Bronchial epithelial cell (primary cell): ENCODE data around the gene KLHL35. TPM values are rescaled to one million over a fixed set of nuclear protein-coding genes. Genes with fewer than 3 reads are reported as not detected.

Experiments used
- DNase-seq: peaks from one replicate; pipeline ENCODE4 v3.0.0-alpha.2; 2010; ENCODE audit warnings: low read depth
- FAIRE-seq: peaks from 2 replicates; lab custom pipeline; 2011; peaks lifted over from hg19 to GRCh38; lab: Jason Lieb, UNC
- H3K27me3 ChIP-seq: 2 replicates; pipeline ENCODE4 v1.5.1; 2011; ENCODE audit warnings: low read length; ENCODE audit not compliant: control insufficient read depth, insufficient read depth
- H3K36me3 ChIP-seq: 2 replicates; pipeline ENCODE4 v1.5.1; 2011; ENCODE audit warnings: low read length; ENCODE audit not compliant: control insufficient read depth, insufficient read depth
- H3K4me3 ChIP-seq: 2 replicates; pipeline ENCODE4 v1.5.1; 2011; ENCODE audit warnings: mild to moderate bottlenecking, low read depth, low read length, control low read depth
- CTCF ChIP-seq: IDR thresholded peaks from 2 replicates; pipeline ENCODE4 v1.5.1; 2011; ENCODE audit warnings: mild to moderate bottlenecking, moderate library complexity, low read length, control low read depth, inconsistent platforms; ENCODE audit not compliant: insufficient read depth, severe bottlenecking
- total RNA-seq: library from RNA; depleted of rRNA; stranded (reverse); fragments of >200 nt; gene quantifications from 2 replicates; pipeline ENCODE4 v1.2.1, GENCODE V29; 2014

KLHL35 gene
- total RNA-seq, 1 donor from 2014 or later = 0.79 TPM

DNA sequence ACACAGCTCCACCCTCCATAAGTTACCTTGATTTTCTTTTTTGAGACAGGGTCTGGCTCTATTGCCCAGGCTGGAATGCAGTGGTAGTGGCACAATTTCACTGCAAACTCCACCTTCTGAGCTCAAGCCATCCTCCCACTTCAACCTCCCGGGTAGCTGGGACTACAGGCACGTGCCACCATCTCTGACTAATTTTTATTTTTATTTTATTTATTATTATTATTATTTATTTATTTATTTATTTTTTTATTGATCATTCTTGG is 24.1 kb downstream of the KLHL35 start:
- Histone ChIP-seq H3K36me3 (peaks cover 23% of the 10 kb centered on the region), H3K27me3 (no peaks in the 10 kb centered on the region), H3K4me3 (no peak overlapping the region)
- TF ChIP-seq CTCF = no peak
- no peak for DNase-seq
- FAIRE-seq = no peak

GRCh38 chr11:75406338-75406777 is 26.6 kb downstream of the KLHL35 start:
- Histone ChIP-seq H3K27me3 (no peaks in the 10 kb centered on the region), H3K4me3 (no peak overlapping the region), H3K36me3 (peaks cover 31% of the 10 kb centered on the region)
- TF ChIP-seq CTCF = no peak
- DNase-seq (peak; percentile 58), FAIRE-seq (no peak)

- no peak for FAIRE-seq
- no peak for TF ChIP-seq CTCF
- DNase-seq = no peak
- Histone ChIP-seq H3K27me3 (no peaks in the 10 kb centered on the region), H3K4me3 (no peak overlapping the region), H3K36me3 (peaks cover 36% of the 10 kb centered on the region)
Observed at GRCh38 chr11:75403983-75404658, 28.9 kb downstream of the KLHL35 start.

- Histone ChIP-seq H3K4me3 (no peak overlapping the region), H3K36me3 (peaks cover 34% of the 10 kb centered on the region), H3K27me3 (no peaks in the 10 kb centered on the region)
- FAIRE-seq (no peak), DNase-seq (no peak)
- no peak for TF ChIP-seq CTCF
Observed at GRCh38 chr11:75403037-75403436, 30.0 kb downstream of the KLHL35 start.

DNA sequence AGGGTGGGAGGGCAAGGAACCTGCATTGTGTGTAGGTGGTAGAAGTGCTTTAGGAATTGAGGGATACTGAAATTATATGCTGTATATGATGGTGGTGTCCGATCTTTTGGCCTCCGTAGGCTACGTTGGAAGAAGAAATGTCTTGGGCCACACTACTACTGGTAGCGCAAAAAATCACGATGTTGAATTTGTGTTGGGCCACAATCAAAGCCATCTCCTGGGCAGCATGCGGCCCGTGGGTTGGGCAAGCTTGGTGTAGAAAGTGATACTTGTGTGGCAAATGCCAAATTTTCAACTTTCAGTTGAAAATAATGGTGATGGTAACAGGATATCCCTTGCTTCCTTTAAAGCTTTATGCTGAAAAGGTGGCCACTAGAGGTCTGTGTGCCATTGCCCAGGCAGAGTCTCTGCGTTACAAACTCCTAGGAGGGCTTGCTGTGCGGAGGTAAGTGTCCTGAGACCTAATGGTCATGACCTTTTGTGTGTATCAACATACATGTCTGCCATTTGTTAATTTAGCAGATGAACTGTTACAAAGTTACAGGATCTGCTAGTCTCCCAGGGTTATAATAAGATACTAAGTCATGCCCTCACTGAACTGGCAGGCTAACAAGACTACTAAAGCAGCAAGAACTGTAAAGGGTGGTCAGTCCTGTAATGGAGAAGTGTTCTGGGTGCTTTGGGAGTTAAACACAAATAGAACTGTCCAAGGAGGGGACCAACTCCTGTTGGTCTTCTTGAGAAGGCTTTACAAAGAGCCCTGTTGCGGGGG is 30.8 kb downstream of the KLHL35 start:
- Histone ChIP-seq H3K36me3 (peaks cover 34% of the 10 kb centered on the region), H3K27me3 (no peaks in the 10 kb centered on the region), H3K4me3 (no peak overlapping the region)
- TF ChIP-seq CTCF = no peak
- FAIRE-seq (no peak), DNase-seq (no peak)
